ENCODE results near the gene FAM181B.

- TF ChIP-seq ELK1 (IDR thresholded peaks at IDR 0.05; ENCODE audit: low read depth, low read length) (no peak), CHD4 (IDR thresholded peaks at IDR 0.05; ENCODE audit: borderline replicate concordance) (no peak), CTCF (IDR thresholded peaks at IDR 0.05) (no peak), POLR2AphosphoS2 (conservative IDR thresholded peaks at IDR 0.05; ENCODE audit: low read length) (no peak), POLR2A (IDR thresholded peaks at IDR 0.05; ENCODE audit: low read length) (no peak), RCOR1 (IDR thresholded peaks at IDR 0.05; ENCODE audit: low read depth, low read length) (no peak), JUN (IDR thresholded peaks at IDR 0.05) (no peak), CBX8 (IDR thresholded peaks at IDR 0.05) (no peak), BCL3 (IDR thresholded peaks at IDR 0.05) (no peak), MAX (IDR thresholded peaks at IDR 0.05) (no peak)
Measured at GRCh38 chr11:82750643-82751139, 17.0 kb upstream of the FAM181B start.
